Measurements from ENCODE around the gene POU2F1.

DNA sequence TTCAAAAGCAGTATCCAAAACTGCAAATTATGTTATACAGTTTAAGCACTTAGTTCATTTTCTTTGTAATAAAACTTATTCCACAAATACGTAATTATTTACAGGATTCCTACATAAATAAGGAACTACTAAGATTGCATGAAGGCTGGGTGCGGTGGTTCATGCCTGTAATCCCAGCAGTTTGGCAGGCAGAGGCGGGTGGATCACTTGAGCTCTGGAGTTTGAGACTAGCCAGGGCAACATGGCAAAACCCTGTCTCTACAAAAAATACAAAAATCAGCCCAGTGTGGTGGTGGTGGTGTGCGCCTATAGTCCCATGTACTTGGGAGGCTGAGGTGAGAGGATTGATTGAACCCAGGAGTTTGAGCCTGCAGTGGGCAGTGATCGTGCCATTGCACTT lies 69.3 kb downstream of the POU2F1 start:
- TF ChIP-seq SUZ12 (IDR thresholded peaks at IDR 0.05) (no peak), FOXM1 (IDR thresholded peaks at IDR 0.05; ENCODE audit: borderline replicate concordance) (no peak), ARNT (IDR thresholded peaks at IDR 0.05) (no peak), NFRKB (IDR thresholded peaks at IDR 0.05) (no peak), BHLHE40 (IDR thresholded peaks at IDR 0.05; ENCODE audit: borderline replicate concordance) (no peak), FOXK2 (IDR thresholded peaks at IDR 0.05) (no peak), ZNF384 (IDR thresholded peaks at IDR 0.05) (no peak), ELF4 (IDR thresholded peaks at IDR 0.05) (no peak), SP1 (IDR thresholded peaks at IDR 0.05) (no peak), FOXA1 (IDR thresholded peaks at IDR 0.05) (no peak)
- TF ChIP-seq, protein P1, sequence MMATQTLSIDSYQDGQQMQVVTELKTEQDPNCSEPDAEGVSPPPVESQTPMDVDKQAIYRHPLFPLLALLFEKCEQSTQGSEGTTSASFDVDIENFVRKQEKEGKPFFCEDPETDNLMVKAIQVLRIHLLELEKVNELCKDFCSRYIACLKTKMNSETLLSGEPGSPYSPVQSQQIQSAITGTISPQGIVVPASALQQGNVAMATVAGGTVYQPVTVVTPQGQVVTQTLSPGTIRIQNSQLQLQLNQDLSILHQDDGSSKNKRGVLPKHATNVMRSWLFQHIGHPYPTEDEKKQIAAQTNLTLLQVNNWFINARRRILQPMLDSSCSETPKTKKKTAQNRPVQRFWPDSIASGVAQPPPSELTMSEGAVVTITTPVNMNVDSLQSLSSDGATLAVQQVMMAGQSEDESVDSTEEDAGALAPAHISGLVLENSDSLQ (IDR thresholded peaks at IDR 0.05), result no peak

All from HEK293T (cell line).